ENCODE measurements around the gene TEF. TPM values are rescaled to one million over a fixed set of nuclear protein-coding genes. Genes with fewer than 3 reads are reported as not detected.

The TEF gene
- total and polyA plus RNA-seq, 8 donors = 6.7 to 29.1 (median 10.3) TPM

GRCh38 chr22:41340357-41340756 is 41.4 kb upstream of the TEF start:
- no peak overlapping the region for H3K27ac ChIP-seq
- no peaks in the 10 kb centered on the region for H3K9me3 ChIP-seq
- H3K36me3 ChIP-seq = peaks cover 63 to 100% (median 97%) of the 10 kb centered on the region in 4 donors
- no peaks in the 10 kb centered on the region for H3K27me3 ChIP-seq
- intact Hi-C loops (cut with DNase I; ENCODE audit: low total_unique reads) = no loop called here
- peak in 1 of 2 donors; percentile 5 for DNase-seq
- no peak overlapping the region for H3K4me3 ChIP-seq
- WGBS, 5 donors = 76 to 83% (median 81%) methylated on average over 6 to 11 of the region's 11 CpGs
- H3K4me1 ChIP-seq = peaks cover 0 to 5% (median 0%) of the 10 kb centered on the region in 4 donors
- no peak for TF ChIP-seq POLR2A (IDR thresholded peaks at IDR 0.05)
- no peak for TF ChIP-seq EP300 (IDR thresholded peaks at IDR 0.05)
- TF ChIP-seq CTCF (IDR thresholded peaks at IDR 0.05) = no peak
- no peak for TF ChIP-seq POLR2AphosphoS5 (IDR thresholded peaks at IDR 0.05)

- intact Hi-C loops (cut with DNase I; ENCODE audit: low total_unique reads) = no loop called here
- TF ChIP-seq CTCF (IDR thresholded peaks at IDR 0.05) (no peak), EP300 (IDR thresholded peaks at IDR 0.05) (no peak), POLR2AphosphoS5 (IDR thresholded peaks at IDR 0.05) (no peak), POLR2A (IDR thresholded peaks at IDR 0.05) (no peak)
- H3K36me3 ChIP-seq = peaks cover 64 to 100% (median 97%) of the 10 kb centered on the region in 4 donors
- 84 to 95% (median 92%) methylated on average over 8 of the region's 8 CpGs for WGBS, 5 donors
- peaks cover 0 to 5% (median 0%) of the 10 kb centered on the region in 4 donors for H3K4me1 ChIP-seq
- no peak overlapping the region for H3K4me3 ChIP-seq
- DNase-seq = no peak
- H3K27ac ChIP-seq = no peak overlapping the region
- no peaks in the 10 kb centered on the region for H3K27me3 ChIP-seq
- no peaks in the 10 kb centered on the region for H3K9me3 ChIP-seq
Measured at GRCh38 chr22:41341012-41341411, 40.7 kb upstream of the TEF start.

GRCh38 chr22:41341990-41342389 is 39.8 kb upstream of the TEF start:
- no peak overlapping the region for H3K4me3 ChIP-seq
- WGBS, 5 donors = 78 to 89% (median 87%) methylated on average over 3 of the region's 3 CpGs
- no peaks in the 10 kb centered on the region for H3K27me3 ChIP-seq
- TF ChIP-seq POLR2AphosphoS5 (IDR thresholded peaks at IDR 0.05) = no peak
- TF ChIP-seq CTCF (IDR thresholded peaks at IDR 0.05) = no peak
- TF ChIP-seq POLR2A (IDR thresholded peaks at IDR 0.05) = no peak
- no peak for TF ChIP-seq EP300 (IDR thresholded peaks at IDR 0.05)
- no peaks in the 10 kb centered on the region for H3K9me3 ChIP-seq
- peaks cover 73 to 100% (median 100%) of the 10 kb centered on the region in 4 donors for H3K36me3 ChIP-seq
- intact Hi-C loops (cut with DNase I; ENCODE audit: low total_unique reads) = no loop called here
- peaks cover 0 to 5% (median 0%) of the 10 kb centered on the region in 4 donors for H3K4me1 ChIP-seq
- H3K27ac ChIP-seq = no peak overlapping the region
- no peak for DNase-seq

- TF ChIP-seq EP300 (IDR thresholded peaks at IDR 0.05) = no peak
- TF ChIP-seq POLR2A (IDR thresholded peaks at IDR 0.05) = no peak
- Histone ChIP-seq H3K36me3 (peaks cover 85 to 100% (median 100%) of the 10 kb centered on the region in 4 donors), H3K27me3 (no peaks in the 10 kb centered on the region), H3K4me1 (peaks cover 0 to 5% (median 0%) of the 10 kb centered on the region in 4 donors), H3K9me3 (no peaks in the 10 kb centered on the region), H3K4me3 (no peak overlapping the region), H3K27ac (no peak overlapping the region)
- no peak for DNase-seq
- intact Hi-C loops (cut with DNase I; ENCODE audit: low total_unique reads) = no loop called here
- WGBS, 5 donors = 88 to 95% (median 92%) methylated on average over 12 to 18 of the region's 18 CpGs
Measured at GRCh38 chr22:41343300-41343699, 38.4 kb upstream of the TEF start.

GRCh38 chr22:41343717-41344116 is 38.0 kb upstream of the TEF start:
- H3K36me3 ChIP-seq = peaks cover 88 to 100% (median 100%) of the 10 kb centered on the region in 4 donors
- H3K4me3 ChIP-seq = no peak overlapping the region
- WGBS, 5 donors = 92 to 100% (median 97%) methylated on average over 9 of the region's 9 CpGs
- peaks cover 0 to 5% (median 0%) of the 10 kb centered on the region in 4 donors for H3K4me1 ChIP-seq
- H3K27ac ChIP-seq = no peak overlapping the region
- no peaks in the 10 kb centered on the region for H3K9me3 ChIP-seq
- no peaks in the 10 kb centered on the region for H3K27me3 ChIP-seq
- intact Hi-C loops (cut with DNase I; ENCODE audit: low total_unique reads) = no loop called here
- DNase-seq = no peak
- no peak for TF ChIP-seq CTCF (IDR thresholded peaks at IDR 0.05)
- TF ChIP-seq POLR2AphosphoS5 (IDR thresholded peaks at IDR 0.05) = no peak
- no peak for TF ChIP-seq POLR2A (IDR thresholded peaks at IDR 0.05)
- no peak for TF ChIP-seq EP300 (IDR thresholded peaks at IDR 0.05)
